ENCODE results near the gene NEK10. TPM values are rescaled to one million over a fixed set of nuclear protein-coding genes. Genes with fewer than 3 reads are reported as not detected.

Gene NEK10
- total and polyA plus RNA-seq, 2 of the 4 experiments (the other 2 are of a cell fraction) = 2.2 to 6.6 TPM

GRCh38 chr3:27138562-27138961, 230.6 kb downstream of the NEK10 start:
- no peak overlapping the region for H2AK9ac ChIP-seq (replicated peaks; ENCODE audit: low read depth, low read length, poor library complexity)
- no peak overlapping the region for H3K27ac ChIP-seq (ENCODE audit: insufficient read depth, low read length)
- intact Hi-C loops (cut with micrococcal nuclease) = no loop called here

More at GRCh38 chr3:27138562-27138961, 230.6 kb downstream of the NEK10 start:
- Histone ChIP-seq H3K9me1 (ENCODE audit: insufficient read depth, low read length) (no peaks in the 10 kb centered on the region), H2BK15ac (ENCODE audit: low read depth, low read length) (no peak overlapping the region), H3K4me1 (ENCODE audit: control insufficient read depth, insufficient read depth, low read length) (no peaks in the 10 kb centered on the region), H2AK5ac (ENCODE audit: low read depth, low read length) (no peak overlapping the region), H4K8ac (ENCODE audit: low read depth in 2 of 2, low read length in 2 of 2) (no peak overlapping the region), H3K9me3 (ENCODE audit: control insufficient read depth, insufficient read depth, low read length) (no peaks in the 10 kb centered on the region), H3K14ac (replicated peaks; ENCODE audit: low read depth, low read length) (no peak overlapping the region), H3K23ac (ENCODE audit: low read depth, low read length) (no peak overlapping the region), H3K4me2 (ENCODE audit: low read depth, low read length) (no peak overlapping the region), H3K4ac (ENCODE audit: low read depth, low read length) (no peak overlapping the region), H2BK120ac (ENCODE audit: low read depth, low read length) (no peak overlapping the region), H3K56ac (ENCODE audit: extremely low read depth, insufficient read depth, low read length) (no peak overlapping the region), H3K4me3 (ENCODE audit: insufficient read depth, low read depth, low read length) (no peak overlapping the region), H4K20me1 (ENCODE audit: insufficient read depth, low read length) (no peaks in the 10 kb centered on the region), H3K18ac (ENCODE audit: low read depth, low read length) (no peak overlapping the region), H3K9ac (ENCODE audit: low read depth, low read length) (no peak overlapping the region), H3K27me3 (ENCODE audit: control insufficient read depth, insufficient read depth, low read length) (no peaks in the 10 kb centered on the region), H3K79me1 (ENCODE audit: low read depth in 1 of 2, low read length in 2 of 2) (no peaks in the 10 kb centered on the region), H3K36me3 (ENCODE audit: control insufficient read depth, insufficient read depth, low read length) (no peaks in the 10 kb centered on the region), H2BK20ac (ENCODE audit: low read depth, low read length) (no peak overlapping the region), H2BK5ac (ENCODE audit: low read depth, low read length, poor library complexity, severe bottlenecking) (no peak overlapping the region), H4K91ac (ENCODE audit: insufficient read depth, low read depth, low read length) (no peak overlapping the region), H2AFZ (replicated peaks; ENCODE audit: low read length, poor library complexity) (no peak overlapping the region), H4K5ac (ENCODE audit: low read depth, low read length) (no peak overlapping the region)
- ATAC-seq (ENCODE audit: low read depth) (no peak), DNase-seq (no peak)
- in situ Hi-C loops (cut with MboI; ENCODE audit: low sequenced_read_pairs) = loop anchor here (10.0 kb wide), 4 partner anchors 116 to 546 kb away; partner anchors contain the start of gene NEK10
- POLR2A ChIA-PET (ENCODE audit: unreplicated experiment) = no interaction called here
- no TSS peak for BruUV-seq (replicated peaks)
- CTCF ChIA-PET = interaction anchor here (1.1 kb wide), 1 partner anchor 115 kb away, joined by 3 read pairs; no protein-coding TSS in a partner anchor
- TF ChIP-seq MAZ (IDR thresholded peaks at IDR 0.05; ENCODE audit: borderline replicate concordance, low read depth, low read length) (no peak), NFE2L2 (IDR thresholded peaks at IDR 0.05; ENCODE audit: low read depth, low read length) (no peak), CEBPB (IDR thresholded peaks at IDR 0.05; ENCODE audit: low read depth, low read length) (no peak), CHD1 (IDR thresholded peaks at IDR 0.05; ENCODE audit: low read depth, low read length) (no peak), POLR2A (IDR thresholded peaks at IDR 0.05; ENCODE audit: low read depth, low read length) (no peak), FOS (IDR thresholded peaks at IDR 0.05; ENCODE audit: low read depth, low read length) (no peak), CTCF (conservative IDR thresholded peaks at IDR 0.05; ENCODE audit: low read depth, low read length) (no peak), SMC3 (IDR thresholded peaks at IDR 0.05; ENCODE audit: low read depth, low read length) (no peak), ELK1 (IDR thresholded peaks at IDR 0.05; ENCODE audit: borderline replicate concordance, low read depth, low read length) (no peak), RCOR1 (IDR thresholded peaks at IDR 0.05; ENCODE audit: insufficient replicate concordance, low read length) (no peak), MXI1 (IDR thresholded peaks at IDR 0.05; ENCODE audit: borderline replicate concordance, low read depth, low read length) (no peak), USF2 (IDR thresholded peaks at IDR 0.05; ENCODE audit: low read depth, low read length) (no peak), RFX5 (IDR thresholded peaks at IDR 0.05; ENCODE audit: low read depth, low read length) (no peak), RAD21 (IDR thresholded peaks at IDR 0.05; ENCODE audit: low read length) (no peak), MAFK (IDR thresholded peaks at IDR 0.05; ENCODE audit: low read depth, low read length) (no peak), BHLHE40 (IDR thresholded peaks at IDR 0.05; ENCODE audit: low read depth, low read length) (no peak)
- dilution Hi-C loops (cut with HindIII; ENCODE audit: low sequenced_read_pairs, unreplicated experiment) = no loop called here
